WTC11 (cell line): ENCODE results near the gene HOXD13.

ENCODE experiments used
- ETV6 ChIP-seq: sonication (generic); formaldehyde crosslinking; IDR thresholded peaks from 2 replicates; pipeline ENCODE4 v1.8.1; 2022; ENCODE audit warnings: mild to moderate bottlenecking, missing genetic modification reagents
- IRF2 ChIP-seq: sonication (generic); formaldehyde crosslinking; IDR thresholded peaks from 2 replicates; pipeline ENCODE4 v1.8.0; 2022; ENCODE audit warnings: low read depth, missing genetic modification reagents, borderline replicate concordance
- MYBL2 ChIP-seq: sonication (generic); formaldehyde crosslinking; IDR thresholded peaks from 2 replicates; pipeline ENCODE4 v1.8.1; 2023; ENCODE audit warnings: mild to moderate bottlenecking, moderate library complexity, missing genetic modification reagents
- NR3C1 ChIP-seq: sonication (generic); formaldehyde crosslinking; conservative IDR thresholded peaks from 2 replicates; pipeline ENCODE4 v1.8.1; 2023; ENCODE audit warnings: low read depth, mild to moderate bottlenecking, missing genetic modification reagents
- SP1 ChIP-seq: sonication (generic); formaldehyde crosslinking; conservative IDR thresholded peaks from 2 replicates; pipeline ENCODE4 v1.8.1; 2022; ENCODE audit warnings: missing genetic modification reagents
- TF ChIP-seq, protein P1 (sequence below): fragments of 200-600 bp; IDR thresholded peaks from 2 replicates; pipeline ENCODE4 v1.8.0; 2022; ENCODE audit warnings: antibody characterized with exemption

DNA sequence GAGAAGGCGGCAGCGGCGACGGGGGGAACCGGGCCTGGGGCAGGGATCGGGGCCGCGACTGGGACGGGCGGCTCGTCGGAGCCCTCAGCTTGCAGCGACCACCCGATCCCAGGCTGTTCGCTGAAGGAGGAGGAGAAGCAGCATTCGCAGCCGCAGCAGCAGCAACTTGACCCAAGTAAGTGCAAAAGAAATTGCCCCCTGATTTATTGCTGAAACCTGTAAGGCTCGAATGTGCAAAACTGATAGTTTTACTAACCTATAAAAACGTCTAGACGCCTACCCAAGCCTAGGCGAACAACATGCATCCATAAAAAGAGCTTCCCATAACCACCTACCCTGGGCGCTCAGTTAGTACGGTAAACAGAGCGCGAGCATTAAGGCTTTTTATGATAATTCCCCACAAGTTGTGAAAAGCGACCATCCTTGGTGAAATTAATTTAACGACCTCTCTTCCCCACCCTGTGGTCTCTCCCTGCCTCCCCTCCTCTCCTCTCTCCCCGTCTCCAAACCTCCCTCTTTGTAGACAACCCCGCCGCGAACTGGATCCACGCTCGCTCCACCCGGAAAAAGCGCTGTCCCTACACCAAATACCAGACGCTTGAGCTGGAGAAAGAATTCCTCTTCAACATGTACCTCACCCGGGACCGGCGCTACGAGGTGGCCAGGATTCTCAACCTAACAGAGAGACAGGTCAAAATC is 31.0 kb downstream of the HOXD13 start:
- TF ChIP-seq SP1 (no peak), IRF2 (CRISPR knock-in tag) (no peak), NR3C1 (CRISPR knock-in tag) (no peak), MYBL2 (no peak), ETV6 (CRISPR knock-in tag) (no peak)
- TF ChIP-seq, protein P1, sequence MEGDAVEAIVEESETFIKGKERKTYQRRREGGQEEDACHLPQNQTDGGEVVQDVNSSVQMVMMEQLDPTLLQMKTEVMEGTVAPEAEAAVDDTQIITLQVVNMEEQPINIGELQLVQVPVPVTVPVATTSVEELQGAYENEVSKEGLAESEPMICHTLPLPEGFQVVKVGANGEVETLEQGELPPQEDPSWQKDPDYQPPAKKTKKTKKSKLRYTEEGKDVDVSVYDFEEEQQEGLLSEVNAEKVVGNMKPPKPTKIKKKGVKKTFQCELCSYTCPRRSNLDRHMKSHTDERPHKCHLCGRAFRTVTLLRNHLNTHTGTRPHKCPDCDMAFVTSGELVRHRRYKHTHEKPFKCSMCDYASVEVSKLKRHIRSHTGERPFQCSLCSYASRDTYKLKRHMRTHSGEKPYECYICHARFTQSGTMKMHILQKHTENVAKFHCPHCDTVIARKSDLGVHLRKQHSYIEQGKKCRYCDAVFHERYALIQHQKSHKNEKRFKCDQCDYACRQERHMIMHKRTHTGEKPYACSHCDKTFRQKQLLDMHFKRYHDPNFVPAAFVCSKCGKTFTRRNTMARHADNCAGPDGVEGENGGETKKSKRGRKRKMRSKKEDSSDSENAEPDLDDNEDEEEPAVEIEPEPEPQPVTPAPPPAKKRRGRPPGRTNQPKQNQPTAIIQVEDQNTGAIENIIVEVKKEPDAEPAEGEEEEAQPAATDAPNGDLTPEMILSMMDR: no peak
